H1 (cell line): ENCODE measurements around the gene RESF1. TPM values are rescaled to one million over a fixed set of nuclear protein-coding genes. Genes with fewer than 3 reads are reported as not detected.

Experiments
- CHD1 ChIP-seq: IDR thresholded peaks from 2 replicates; pipeline ENCODE4 v1.6.1; 2012; ENCODE audit warnings: low read depth, low read length, improper control_type of control experiment
- KDM5A ChIP-seq: fragments of 200-600 bp; IDR thresholded peaks from 2 replicates; pipeline ENCODE4 v1.7.1; 2012; ENCODE audit warnings: mild to moderate bottlenecking, low read length, inconsistent platforms, mixed read lengths
- MAFK ChIP-seq: IDR thresholded peaks from 2 replicates; pipeline ENCODE4 v1.6.1; 2012; ENCODE audit warnings: low read depth, mild to moderate bottlenecking, improper control_type of control experiment, low read length
- NRF1 ChIP-seq: IDR thresholded peaks from 2 replicates; pipeline ENCODE4 v1.6.1; 2011; ENCODE audit warnings: mild to moderate bottlenecking, low read depth, low read length, improper control_type of control experiment
- polyA plus RNA-seq, 7 experiments: library from polyadenylated mRNA; depleted of rRNA in 3 of 7; stranded (reverse) in 5 of 7; unstranded in 2 of 7; fragments of >200 nt in 5 of 7; fragments of 200-250 nt in 2 of 7; gene quantifications; 1 replicate in 5 of 7; 2 replicates in 1 of 7; 4 replicates in 1 of 7; pipeline versions ENCODE4 v1.2.1 to v1.2.3, GENCODE V29; 2011 to 2013; ENCODE audit warnings: missing spikeins in 2 of 7, mixed read lengths in 2 of 7
- total RNA-seq: library from RNA; stranded (reverse); fragmentation: NEBNext Ultra II Directional; extraction: Animal tissue kit (Norgen Biotek cat#: 25700); gene quantifications from 2 replicates; pipeline ENCODE4 v1.2.1, GENCODE V29; 2021

RESF1 gene
- total and polyA plus RNA-seq, 2 of the 8 experiments (the other 6 are each of a cell fraction or from before 2014, with no cell fraction given), result 64.3 to 128 TPM

- no peak for TF ChIP-seq NRF1
- TF ChIP-seq MAFK, result no peak
- TF ChIP-seq KDM5A, result no peak
- TF ChIP-seq CHD1, result no peak
Measured at GRCh38 chr12:31954925-31955858, 4.0 kb upstream of the RESF1 start (continued).
